ENCODE results near the gene BTBD17.

DNA sequence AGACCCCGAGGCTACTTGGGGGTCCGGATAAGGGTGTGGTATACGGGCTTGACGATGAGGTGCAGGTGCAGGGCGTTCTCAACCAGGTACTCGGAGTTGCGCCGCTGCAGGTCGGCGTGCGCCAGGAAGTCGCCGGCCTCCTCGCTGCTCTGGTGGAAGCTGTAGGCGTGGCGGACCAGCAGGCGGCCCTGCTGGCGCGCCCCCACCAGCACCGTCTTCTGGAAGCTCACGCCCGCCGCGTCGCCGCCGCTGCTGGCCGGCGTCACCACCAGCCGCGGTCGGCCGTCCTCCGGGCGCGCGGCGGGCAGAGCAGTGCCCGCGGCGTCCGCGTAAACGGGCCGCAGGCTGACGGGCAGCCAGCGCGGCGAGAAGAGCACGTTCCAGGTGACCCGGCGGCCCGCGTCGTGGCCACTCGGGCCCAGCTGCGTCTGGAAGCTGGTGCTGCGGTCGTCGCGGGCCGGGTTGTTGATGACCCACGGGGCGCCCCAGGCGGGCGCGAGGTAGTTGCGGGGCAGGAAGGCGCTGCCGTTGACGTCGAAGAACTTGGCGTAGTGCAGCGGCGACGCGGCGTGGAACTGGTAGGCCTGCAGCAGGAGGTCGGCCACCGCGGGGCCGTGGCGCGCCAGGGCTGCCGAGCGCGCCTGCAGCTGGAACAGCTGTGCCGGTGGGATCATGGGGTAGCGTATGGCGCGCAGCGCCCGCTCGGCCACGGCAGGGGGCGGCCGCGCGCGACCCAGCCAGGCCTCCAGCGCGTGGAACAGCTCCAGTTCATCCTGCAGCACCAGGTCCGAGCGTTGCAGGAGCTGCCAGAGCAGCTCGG lies 4.8 kb downstream of the BTBD17 start:
- TF ChIP-seq, protein P1, sequence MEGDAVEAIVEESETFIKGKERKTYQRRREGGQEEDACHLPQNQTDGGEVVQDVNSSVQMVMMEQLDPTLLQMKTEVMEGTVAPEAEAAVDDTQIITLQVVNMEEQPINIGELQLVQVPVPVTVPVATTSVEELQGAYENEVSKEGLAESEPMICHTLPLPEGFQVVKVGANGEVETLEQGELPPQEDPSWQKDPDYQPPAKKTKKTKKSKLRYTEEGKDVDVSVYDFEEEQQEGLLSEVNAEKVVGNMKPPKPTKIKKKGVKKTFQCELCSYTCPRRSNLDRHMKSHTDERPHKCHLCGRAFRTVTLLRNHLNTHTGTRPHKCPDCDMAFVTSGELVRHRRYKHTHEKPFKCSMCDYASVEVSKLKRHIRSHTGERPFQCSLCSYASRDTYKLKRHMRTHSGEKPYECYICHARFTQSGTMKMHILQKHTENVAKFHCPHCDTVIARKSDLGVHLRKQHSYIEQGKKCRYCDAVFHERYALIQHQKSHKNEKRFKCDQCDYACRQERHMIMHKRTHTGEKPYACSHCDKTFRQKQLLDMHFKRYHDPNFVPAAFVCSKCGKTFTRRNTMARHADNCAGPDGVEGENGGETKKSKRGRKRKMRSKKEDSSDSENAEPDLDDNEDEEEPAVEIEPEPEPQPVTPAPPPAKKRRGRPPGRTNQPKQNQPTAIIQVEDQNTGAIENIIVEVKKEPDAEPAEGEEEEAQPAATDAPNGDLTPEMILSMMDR (IDR thresholded peaks at IDR 0.05) = no peak
- no peak for TF ChIP-seq POLR2A (IDR thresholded peaks at IDR 0.05)

Measured in adrenal gland (tissue), 5 donors.